Activated T-helper 2 cell treated with anti-CD3 and anti-CD28 coated beads, Interferon-gamma antibody, Interleukin-2, Interleukin-4, amounts not matched to agents 10 μg/mL and 5 μg/mL and 100 μg/mL, durations not matched to agents 14 hours and 24 hours and 36 hours (primary cell): ENCODE data around the gene AIRE. TPM values are rescaled to one million over a fixed set of nuclear protein-coding genes. Genes with fewer than 3 reads are reported as not detected.

ENCODE experiments used
- DNase-seq: peaks from one replicate; pipeline ENCODE4 v3.0.0; 2021; ENCODE audit warnings: low spot score
- H3K27ac Mint-ChIP-seq: one replicate; pipeline ENCODE4 v1.8.0; 2021; ENCODE audit warnings: mixed read lengths
- H3K27me3 Mint-ChIP-seq: one replicate; pipeline ENCODE4 v1.8.0; 2021; ENCODE audit warnings: low read depth, mixed read lengths
- H3K36me3 Mint-ChIP-seq: one replicate; pipeline ENCODE4 v1.8.0; 2021; ENCODE audit warnings: low read depth, mixed read lengths
- H3K4me1 Mint-ChIP-seq: one replicate; pipeline ENCODE4 v1.8.0; 2021; ENCODE audit warnings: low read depth, mixed read lengths
- H3K4me3 Mint-ChIP-seq: one replicate; pipeline ENCODE4 v1.8.0; 2021; ENCODE audit warnings: low read depth, mild to moderate bottlenecking, moderate library complexity, mixed read lengths
- H3K9me3 Mint-ChIP-seq: one replicate; pipeline ENCODE4 v1.8.0; 2021; ENCODE audit warnings: mixed read lengths
- intact Hi-C: fragments of 100-400 bp; cut with micrococcal nuclease; formaldehyde crosslinking; loops from one replicate; pipeline ENCODE4 v1.15.1; 2023
- total RNA-seq: library from RNA; stranded (reverse); gene quantifications from 2 replicates; pipeline ENCODE4 v1.2.3, GENCODE V29; 2022

The AIRE gene
- total RNA-seq, 1 donor from 2014 or later, result not detected

- H3K9me3 Mint-ChIP-seq, result no peaks in the 10 kb centered on the region
- H3K36me3 Mint-ChIP-seq, result peaks cover 36% of the 10 kb centered on the region
- H3K4me1 Mint-ChIP-seq, result no peaks in the 10 kb centered on the region
- DNase-seq, result no peak
- no peak overlapping the region for H3K4me3 Mint-ChIP-seq
- no peaks in the 10 kb centered on the region for H3K27me3 Mint-ChIP-seq
- no peak overlapping the region for H3K27ac Mint-ChIP-seq
- intact Hi-C loops, result no loop called here
These were observed 25.2 kb downstream of the AIRE start for GRCh38 chr21:44310628-44311507.

DNA sequence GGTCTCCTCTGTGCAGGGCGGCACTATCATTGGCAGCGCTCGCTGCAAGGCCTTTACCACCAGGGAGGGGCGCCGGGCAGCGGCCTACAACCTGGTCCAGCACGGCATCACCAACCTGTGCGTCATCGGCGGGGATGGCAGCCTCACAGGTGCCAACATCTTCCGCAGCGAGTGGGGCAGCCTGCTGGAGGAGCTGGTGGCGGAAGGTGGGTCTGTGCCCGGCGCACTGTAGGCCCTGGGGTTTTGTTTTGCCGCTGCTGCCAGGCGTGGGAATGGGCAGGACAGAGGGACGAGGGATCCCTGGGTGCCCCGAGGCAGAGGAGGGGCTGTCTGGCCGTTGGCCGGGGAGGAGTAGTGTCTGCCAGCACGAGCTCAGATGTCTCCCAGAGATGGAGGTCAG is 26.4 kb downstream of the AIRE start:
- intact Hi-C loops, result no loop called here
- H3K4me1 Mint-ChIP-seq, result no peaks in the 10 kb centered on the region
- H3K36me3 Mint-ChIP-seq, result peaks cover 35% of the 10 kb centered on the region

GRCh38 chr21:44312716-44313115 is 27.0 kb downstream of the AIRE start:
- DNase-seq, result no peak
- Mint-ChIP-seq H3K4me1 (no peaks in the 10 kb centered on the region), H3K9me3 (no peaks in the 10 kb centered on the region), H3K27ac (no peak overlapping the region), H3K27me3 (no peaks in the 10 kb centered on the region), H3K36me3 (peaks cover 29% of the 10 kb centered on the region), H3K4me3 (no peak overlapping the region)
- intact Hi-C loops, result no loop called here

More for the DNA sequence above, 26.4 kb downstream of the AIRE start:
- Mint-ChIP-seq H3K27me3 (no peaks in the 10 kb centered on the region), H3K4me3 (no peak overlapping the region), H3K27ac (no peak overlapping the region), H3K9me3 (no peaks in the 10 kb centered on the region)
- no peak for DNase-seq

DNA sequence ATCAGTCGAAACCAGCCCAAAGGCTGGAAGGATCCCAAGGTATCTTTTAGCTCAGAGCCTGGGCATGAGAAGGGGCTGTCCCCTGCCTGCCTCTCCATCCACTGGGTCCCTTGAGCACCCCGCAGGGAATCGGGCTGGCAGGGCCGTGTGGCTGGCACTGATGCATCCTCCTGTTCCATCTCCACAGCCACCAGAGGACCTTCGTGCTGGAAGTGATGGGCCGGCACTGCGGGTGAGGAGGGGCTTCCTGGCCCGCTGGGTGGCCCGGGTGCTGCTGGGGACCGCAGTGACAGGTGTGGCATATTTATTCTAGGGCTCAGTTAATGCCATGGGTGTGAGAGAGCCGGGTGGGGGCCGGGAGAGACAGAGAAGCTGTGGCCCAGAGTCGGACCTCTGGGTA is 27.8 kb downstream of the AIRE start:
- DNase-seq, result no peak
- H3K4me1 Mint-ChIP-seq, result no peaks in the 10 kb centered on the region
- H3K27ac Mint-ChIP-seq, result no peak overlapping the region
- no peaks in the 10 kb centered on the region for H3K27me3 Mint-ChIP-seq
- H3K36me3 Mint-ChIP-seq, result peaks cover 26% of the 10 kb centered on the region
- H3K9me3 Mint-ChIP-seq, result no peaks in the 10 kb centered on the region
- no peak overlapping the region for H3K4me3 Mint-ChIP-seq
- intact Hi-C loops, result no loop called here

DNA sequence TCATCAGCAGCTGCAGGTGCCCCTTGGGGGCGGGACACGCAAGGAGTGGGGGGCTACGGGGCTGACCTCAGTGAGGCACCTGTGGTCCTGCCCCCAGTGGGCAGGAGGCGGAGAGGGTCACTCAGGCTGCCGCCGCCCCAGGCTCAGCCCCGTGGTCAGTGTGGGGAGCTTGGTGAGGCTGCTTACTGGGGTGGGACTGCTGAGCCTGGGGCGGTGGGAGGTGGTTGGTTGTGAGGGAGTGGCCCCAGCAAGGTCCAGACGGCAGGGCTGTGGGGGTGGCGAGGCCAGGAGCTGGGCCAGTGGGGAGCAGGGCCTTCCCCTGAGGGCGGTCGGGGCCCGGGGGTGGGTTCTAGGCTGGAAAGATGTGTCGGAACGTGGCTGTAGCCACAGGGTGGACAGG is 28.5 kb downstream of the AIRE start:
- intact Hi-C loops, result no loop called here
- DNase-seq, result no peak
- H3K9me3 Mint-ChIP-seq, result no peaks in the 10 kb centered on the region
- no peaks in the 10 kb centered on the region for H3K4me1 Mint-ChIP-seq
- no peak overlapping the region for H3K27ac Mint-ChIP-seq
- H3K36me3 Mint-ChIP-seq, result peaks cover 28% of the 10 kb centered on the region
- H3K4me3 Mint-ChIP-seq, result no peak overlapping the region
- H3K27me3 Mint-ChIP-seq, result no peaks in the 10 kb centered on the region

DNA sequence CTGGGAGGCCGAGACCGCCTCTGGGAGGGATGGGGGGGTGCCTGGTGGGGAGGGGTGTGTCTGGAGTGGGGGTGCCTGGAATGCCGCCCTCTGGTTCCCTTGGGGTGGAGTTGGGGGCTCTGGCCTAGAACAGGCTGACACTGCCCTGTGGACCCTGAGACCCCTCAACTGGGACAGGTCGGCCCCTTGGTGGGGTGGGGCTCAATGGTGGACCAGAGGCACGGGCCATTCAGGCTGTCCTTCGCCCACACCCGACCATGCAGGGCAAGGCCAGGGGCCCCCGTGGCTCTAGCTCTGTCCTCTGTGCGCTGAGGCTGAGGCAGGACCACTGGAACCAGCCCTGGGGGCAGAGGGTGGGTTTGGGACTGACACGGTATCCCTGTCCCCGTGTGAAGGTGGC is 28.9 kb downstream of the AIRE start:
- Mint-ChIP-seq H3K4me1 (no peaks in the 10 kb centered on the region), H3K9me3 (no peaks in the 10 kb centered on the region), H3K4me3 (no peak overlapping the region), H3K27ac (no peak overlapping the region), H3K27me3 (no peaks in the 10 kb centered on the region), H3K36me3 (peaks cover 32% of the 10 kb centered on the region)
- no peak for DNase-seq
- intact Hi-C loops, result no loop called here

DNA sequence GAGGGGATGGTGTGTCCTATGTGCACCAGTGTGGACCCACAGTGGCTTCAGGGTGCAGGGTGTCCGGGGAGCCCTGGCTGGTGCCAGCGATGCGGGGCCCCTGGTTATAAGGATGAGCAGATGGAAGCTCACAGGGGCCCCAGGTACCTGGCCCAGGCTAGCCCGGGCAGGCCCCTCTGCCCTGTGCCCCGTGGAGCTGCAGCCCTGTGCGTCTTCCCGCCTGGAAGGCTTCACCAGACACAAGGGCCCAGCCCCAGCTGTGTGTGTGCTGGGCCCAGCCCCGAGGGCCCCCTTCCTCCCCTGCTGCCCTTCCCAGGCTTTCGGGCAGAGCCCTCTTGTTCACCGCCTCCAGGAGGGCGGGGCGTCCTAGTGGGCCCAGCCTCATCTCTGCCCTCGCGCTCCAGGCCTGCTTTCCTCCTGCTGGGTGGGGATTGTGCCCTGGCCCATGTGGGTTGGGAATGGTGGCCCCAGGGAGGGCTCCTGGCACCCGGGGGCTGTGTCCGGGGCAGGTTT is 30.1 kb downstream of the AIRE start:
- no peak for DNase-seq
- Mint-ChIP-seq H3K27ac (no peak overlapping the region), H3K27me3 (no peaks in the 10 kb centered on the region), H3K36me3 (peaks cover 32% of the 10 kb centered on the region), H3K4me1 (no peaks in the 10 kb centered on the region), H3K4me3 (no peak overlapping the region), H3K9me3 (no peaks in the 10 kb centered on the region)
- intact Hi-C loops, result no loop called here

DNA sequence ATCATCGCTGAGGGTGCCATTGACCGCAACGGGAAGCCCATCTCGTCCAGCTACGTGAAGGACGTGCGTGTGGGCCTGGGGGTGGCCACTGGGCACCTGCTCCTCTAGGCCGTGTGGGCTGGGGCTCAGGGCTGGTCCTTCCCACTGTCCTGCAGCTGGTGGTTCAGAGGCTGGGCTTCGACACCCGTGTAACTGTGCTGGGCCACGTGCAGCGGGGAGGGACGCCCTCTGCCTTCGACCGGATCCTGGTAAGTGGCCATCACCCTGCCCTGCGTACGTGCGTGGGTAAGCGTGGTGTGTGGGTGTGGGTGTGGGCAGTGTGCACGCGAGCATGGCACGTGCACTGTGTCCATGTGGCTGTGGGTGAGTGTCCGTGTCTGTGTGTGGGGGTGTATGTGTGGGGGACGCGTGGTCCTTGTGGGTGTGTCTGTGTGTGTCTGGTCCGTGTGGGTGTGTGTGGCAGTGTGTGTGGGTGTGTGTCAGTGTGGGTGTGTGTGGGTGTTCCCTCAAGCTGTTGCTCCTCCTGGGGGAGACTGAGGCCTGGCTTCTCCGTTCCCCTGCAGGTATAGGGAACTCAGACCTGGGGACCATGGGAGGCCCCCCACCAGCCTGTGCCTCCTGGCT is 30.7 kb downstream of the AIRE start:
- Mint-ChIP-seq H3K27me3 (no peaks in the 10 kb centered on the region), H3K27ac (no peak overlapping the region), H3K4me1 (no peaks in the 10 kb centered on the region), H3K36me3 (peaks cover 27% of the 10 kb centered on the region), H3K9me3 (no peaks in the 10 kb centered on the region), H3K4me3 (no peak overlapping the region)
- intact Hi-C loops, result no loop called here
- no peak for DNase-seq

GRCh38 chr21:44317241-44317782 is 31.6 kb downstream of the AIRE start:
- Mint-ChIP-seq H3K9me3 (no peaks in the 10 kb centered on the region), H3K4me3 (no peak overlapping the region), H3K27ac (no peak overlapping the region), H3K4me1 (no peaks in the 10 kb centered on the region), H3K36me3 (peaks cover 26% of the 10 kb centered on the region), H3K27me3 (no peaks in the 10 kb centered on the region)
- intact Hi-C loops, result no loop called here
- no peak for DNase-seq

GRCh38 chr21:44317871-44318270 is 32.2 kb downstream of the AIRE start:
- no peaks in the 10 kb centered on the region for H3K4me1 Mint-ChIP-seq
- intact Hi-C loops, result no loop called here
- peaks cover 23% of the 10 kb centered on the region for H3K36me3 Mint-ChIP-seq
- DNase-seq, result no peak
- H3K27me3 Mint-ChIP-seq, result no peaks in the 10 kb centered on the region
- no peaks in the 10 kb centered on the region for H3K9me3 Mint-ChIP-seq
- H3K4me3 Mint-ChIP-seq, result no peak overlapping the region
- no peak overlapping the region for H3K27ac Mint-ChIP-seq

GRCh38 chr21:44318489-44319285 is 33.0 kb downstream of the AIRE start:
- Mint-ChIP-seq H3K9me3 (no peaks in the 10 kb centered on the region), H3K27me3 (no peaks in the 10 kb centered on the region), H3K4me3 (no peak overlapping the region), H3K27ac (no peak overlapping the region), H3K36me3 (peaks cover 26% of the 10 kb centered on the region), H3K4me1 (no peaks in the 10 kb centered on the region)
- DNase-seq, result no peak
- intact Hi-C loops, result no loop called here

DNA sequence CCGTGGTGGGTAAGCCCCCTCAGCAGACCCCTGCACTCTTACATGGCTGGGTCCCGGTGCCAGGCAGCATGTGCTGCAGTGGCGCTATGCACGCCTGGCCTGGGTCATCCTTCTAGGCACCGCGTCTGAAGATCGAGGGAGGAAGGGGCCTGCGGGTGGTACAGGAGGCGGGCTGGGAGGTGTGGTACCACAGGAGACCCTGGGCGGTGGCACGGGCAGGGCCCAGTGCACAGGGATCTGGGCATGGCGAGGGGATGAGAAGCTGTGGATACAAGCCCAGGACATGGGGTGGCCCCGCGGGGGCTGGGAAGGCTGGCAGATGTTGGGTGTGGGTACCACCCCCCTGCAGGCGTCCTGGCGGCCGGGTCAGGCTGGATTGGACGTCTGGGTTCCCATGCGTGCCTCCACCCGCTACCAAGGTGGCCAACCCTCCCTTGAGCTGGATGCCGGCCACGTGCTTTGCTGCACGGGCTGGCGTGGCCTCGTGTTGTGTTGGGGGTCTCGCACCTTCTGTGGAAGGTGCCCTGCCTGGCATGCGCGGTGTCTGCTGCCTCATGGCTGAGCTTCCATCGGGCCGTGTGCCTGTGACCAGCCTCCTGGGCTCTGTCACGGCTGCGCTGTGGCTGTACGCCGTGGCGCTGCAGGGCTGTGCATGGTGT is 33.9 kb downstream of the AIRE start:
- H3K27me3 Mint-ChIP-seq, result no peaks in the 10 kb centered on the region
- no peak overlapping the region for H3K4me3 Mint-ChIP-seq
- no peak for DNase-seq
- H3K9me3 Mint-ChIP-seq, result no peaks in the 10 kb centered on the region
- peaks cover 27% of the 10 kb centered on the region for H3K36me3 Mint-ChIP-seq
- no peak overlapping the region for H3K27ac Mint-ChIP-seq
- H3K4me1 Mint-ChIP-seq, result no peaks in the 10 kb centered on the region
- intact Hi-C loops, result no loop called here
